ENCODE measurements around the gene GSG1L. TPM values are rescaled to one million over a fixed set of nuclear protein-coding genes. Genes with fewer than 3 reads are reported as not detected.

GSG1L gene
- 0.04 TPM for polyA plus RNA-seq (2013, experiment 1 of 2)
- 0.03 TPM for polyA plus RNA-seq (2013, experiment 2 of 2)

DNA sequence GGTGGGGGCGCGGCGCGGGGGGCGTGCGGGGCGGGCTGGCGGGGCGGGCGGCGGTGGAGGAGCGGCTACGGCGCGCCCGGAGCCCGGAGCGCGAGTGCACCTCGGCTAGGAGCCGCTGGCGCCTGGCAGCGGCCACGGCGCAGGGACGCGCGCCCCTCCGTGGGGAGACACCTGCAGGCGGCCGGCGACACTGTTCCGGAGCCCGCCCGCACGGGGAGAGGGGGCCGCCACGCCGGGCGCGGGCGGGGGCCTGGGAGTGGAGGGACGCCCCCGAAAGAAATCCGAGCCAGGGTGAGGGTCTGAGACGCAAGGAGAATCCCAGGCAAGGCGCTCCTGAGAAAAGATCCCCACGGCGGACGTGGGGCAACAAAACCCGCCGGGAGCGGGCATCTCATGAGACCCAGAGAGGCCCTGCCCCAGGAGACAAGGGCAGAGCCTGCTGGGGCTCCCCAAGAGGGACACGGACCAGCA, at the start of gene GSG1L:
Gene GSG1L (minus strand): TSS at position 124 of the 471 bp plus-strand sequence. CDS start 290 bp downstream, outside the sequence.
- Histone ChIP-seq H3K36me3 (replicated peaks in 1 of 2; ENCODE audit: control insufficient read depth in 2 of 2, insufficient read depth in 2 of 2, low read length in 2 of 2) (no peaks in the 10 kb centered on the region), H2AK5ac (ENCODE audit: low read depth, low read length) (no peak within 1 kb of the TSS), H3K79me1 (ENCODE audit: low read depth, low read length) (no peaks in the 10 kb centered on the region), H3K4me3 (ENCODE audit: low read length in 2 of 2) (peak within 1 kb of the TSS; percentile 26 to 77), H3K4me2 (ENCODE audit: insufficient read depth, low read length, poor library complexity, severe bottlenecking) (peak within 1 kb of the TSS; percentile 92), H2BK5ac (ENCODE audit: low read length) (peak within 1 kb of the TSS; percentile 35), H3K23ac (ENCODE audit: low read depth, low read length, poor library complexity) (peak within 1 kb of the TSS; percentile 18), H2BK12ac (ENCODE audit: low read length) (no peak within 1 kb of the TSS), H4K91ac (ENCODE audit: low read depth, low read length, poor library complexity) (no peak within 1 kb of the TSS), H3K27ac (replicated peaks; ENCODE audit: low read length) (no peak within 1 kb of the TSS), H2BK120ac (ENCODE audit: low read depth, low read length) (no peak within 1 kb of the TSS), H4K8ac (ENCODE audit: low read depth, low read length) (no peak within 1 kb of the TSS), H3K4me1 (ENCODE audit: control insufficient read depth in 2 of 2, insufficient read depth in 1 of 2, low read depth in 1 of 2, low read length in 2 of 2) (peaks cover 0 to 3% of the 10 kb centered on the region in 2 donors), H3K18ac (ENCODE audit: low read length) (peak within 1 kb of the TSS; percentile 9), H3K9ac (ENCODE audit: low read depth, low read length, poor library complexity) (peak within 1 kb of the TSS; percentile 67), H3K14ac (ENCODE audit: low read length) (no peak within 1 kb of the TSS), H2BK15ac (ENCODE audit: low read length) (no peak within 1 kb of the TSS), H3K9me3 (replicated peaks in 1 of 2; ENCODE audit: control insufficient read depth in 2 of 2, insufficient read depth in 1 of 2, low read depth in 1 of 2, low read length in 2 of 2) (peaks cover 0 to 2% of the 10 kb centered on the region in 2 donors), H3K4ac (ENCODE audit: low read length) (no peak within 1 kb of the TSS), H2AFZ (ENCODE audit: low read length) (peak within 1 kb of the TSS; percentile 66), H3K27me3 (ENCODE audit: control insufficient read depth in 3 of 3, insufficient read depth in 3 of 3, low read depth in 1 of 3, low read length in 3 of 3) (peaks cover 20 to 89% (median 55%) of the 10 kb centered on the region in 3 experiments)
- WGBS, 2 donors (ENCODE audit: extremely low coverage in 2 of 2, insufficient read length in 2 of 2, insufficient replicate concordance in 1 of 2): no CpG with 5 or more reads among the region's 54 CpGs
- DNase-seq (ENCODE audit: low spot score): no peak

DNA sequence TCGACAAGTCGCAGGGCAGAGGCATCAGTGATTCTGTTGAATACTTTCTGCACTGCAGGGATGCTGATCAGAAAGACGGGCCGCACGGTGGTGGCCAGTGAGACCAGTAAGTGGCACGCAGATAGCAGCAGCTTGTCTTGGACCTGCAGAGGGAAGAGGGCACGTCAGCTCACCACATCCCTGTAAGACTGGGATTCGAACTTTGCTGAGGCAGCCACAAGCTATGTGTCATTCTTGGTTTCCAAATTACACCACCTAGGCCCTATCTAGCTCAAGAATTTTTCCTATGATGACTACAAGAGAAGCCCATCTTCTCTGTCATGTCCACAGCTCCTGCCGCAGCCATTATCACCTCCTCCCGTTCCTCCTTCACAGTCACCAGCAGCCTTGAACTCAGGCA, 49.4 kb upstream of the GSG1L start:
- H3K14ac ChIP-seq (ENCODE audit: low read length): no peak overlapping the region
- H3K27me3 ChIP-seq (ENCODE audit: control insufficient read depth in 3 of 3, insufficient read depth in 3 of 3, low read depth in 1 of 3, low read length in 3 of 3): no peaks in the 10 kb centered on the region
- no peak overlapping the region for H2BK15ac ChIP-seq (ENCODE audit: low read length)
- H3K9me3 ChIP-seq (replicated peaks in 1 of 2; ENCODE audit: control insufficient read depth in 2 of 2, insufficient read depth in 1 of 2, low read depth in 1 of 2, low read length in 2 of 2): no peaks in the 10 kb centered on the region
- no peak overlapping the region for H3K4me3 ChIP-seq (ENCODE audit: low read length in 2 of 2)
- no peak for DNase-seq (ENCODE audit: low spot score)
- H3K18ac ChIP-seq (ENCODE audit: low read length): no peak overlapping the region
- peaks cover 0 to 3% of the 10 kb centered on the region in 2 donors for H3K4me1 ChIP-seq (ENCODE audit: control insufficient read depth in 2 of 2, insufficient read depth in 1 of 2, low read depth in 1 of 2, low read length in 2 of 2)
- H2BK5ac ChIP-seq (ENCODE audit: low read length): no peak overlapping the region
- H4K91ac ChIP-seq (ENCODE audit: low read depth, low read length, poor library complexity): no peak overlapping the region
- H3K36me3 ChIP-seq (replicated peaks in 1 of 2; ENCODE audit: control insufficient read depth in 2 of 2, insufficient read depth in 2 of 2, low read length in 2 of 2): peaks cover 32 to 99% of the 10 kb centered on the region in 2 donors
- no peak overlapping the region for H4K8ac ChIP-seq (ENCODE audit: low read depth, low read length)
- no peak overlapping the region for H2BK120ac ChIP-seq (ENCODE audit: low read depth, low read length)
- H3K23ac ChIP-seq (ENCODE audit: low read depth, low read length, poor library complexity): no peak overlapping the region
- no peak overlapping the region for H3K4ac ChIP-seq (ENCODE audit: low read length)
- H3K79me1 ChIP-seq (ENCODE audit: low read depth, low read length): no peaks in the 10 kb centered on the region
- WGBS, 2 donors (ENCODE audit: extremely low coverage in 2 of 2, insufficient read length in 2 of 2, insufficient replicate concordance in 1 of 2): no CpG with 5 or more reads among the region's 10 CpGs
- H3K27ac ChIP-seq (replicated peaks; ENCODE audit: low read length): no peak overlapping the region
- H3K4me2 ChIP-seq (ENCODE audit: insufficient read depth, low read length, poor library complexity, severe bottlenecking): no peak overlapping the region
- no peak overlapping the region for H2BK12ac ChIP-seq (ENCODE audit: low read length)
- no peak overlapping the region for H2AK5ac ChIP-seq (ENCODE audit: low read depth, low read length)
- no peak overlapping the region for H3K9ac ChIP-seq (ENCODE audit: low read depth, low read length, poor library complexity)
- H2AFZ ChIP-seq (ENCODE audit: low read length): no peak overlapping the region

DNA sequence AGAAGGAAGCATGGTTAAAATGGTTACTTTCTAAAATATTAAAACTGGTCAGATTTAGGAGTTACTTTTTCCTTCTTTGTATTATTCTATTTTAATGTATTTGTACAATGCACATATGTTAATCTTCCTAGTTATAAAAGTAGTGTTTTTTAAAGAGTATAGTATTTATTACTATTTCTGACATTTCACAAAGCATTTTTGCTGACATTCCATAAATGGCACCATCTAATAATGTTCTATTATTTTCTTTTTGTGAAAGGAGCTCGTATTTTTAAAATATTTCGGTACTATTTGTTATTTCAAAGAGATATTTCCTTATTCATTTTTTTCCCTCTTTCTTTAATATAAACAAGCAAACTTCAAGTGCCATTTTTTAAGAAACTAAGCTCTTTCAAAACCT, 47.5 kb upstream of the GSG1L start:
- Histone ChIP-seq H3K4me2 (ENCODE audit: insufficient read depth, low read length, poor library complexity, severe bottlenecking) (no peak overlapping the region), H3K27me3 (ENCODE audit: control insufficient read depth in 3 of 3, insufficient read depth in 3 of 3, low read depth in 1 of 3, low read length in 3 of 3) (no peaks in the 10 kb centered on the region), H3K18ac (ENCODE audit: low read length) (no peak overlapping the region), H4K8ac (ENCODE audit: low read depth, low read length) (no peak overlapping the region), H3K4ac (ENCODE audit: low read length) (no peak overlapping the region), H3K9me3 (replicated peaks in 1 of 2; ENCODE audit: control insufficient read depth in 2 of 2, insufficient read depth in 1 of 2, low read depth in 1 of 2, low read length in 2 of 2) (no peaks in the 10 kb centered on the region), H2BK120ac (ENCODE audit: low read depth, low read length) (no peak overlapping the region), H2AK5ac (ENCODE audit: low read depth, low read length) (no peak overlapping the region), H3K4me1 (ENCODE audit: control insufficient read depth in 2 of 2, insufficient read depth in 1 of 2, low read depth in 1 of 2, low read length in 2 of 2) (peaks cover 0 to 3% of the 10 kb centered on the region in 2 donors), H3K79me1 (ENCODE audit: low read depth, low read length) (no peaks in the 10 kb centered on the region), H3K27ac (replicated peaks; ENCODE audit: low read length) (no peak overlapping the region), H3K23ac (ENCODE audit: low read depth, low read length, poor library complexity) (no peak overlapping the region), H2BK5ac (ENCODE audit: low read length) (no peak overlapping the region), H3K14ac (ENCODE audit: low read length) (no peak overlapping the region), H2BK15ac (ENCODE audit: low read length) (no peak overlapping the region), H4K91ac (ENCODE audit: low read depth, low read length, poor library complexity) (no peak overlapping the region), H2AFZ (ENCODE audit: low read length) (no peak overlapping the region), H3K36me3 (replicated peaks in 1 of 2; ENCODE audit: control insufficient read depth in 2 of 2, insufficient read depth in 2 of 2, low read length in 2 of 2) (peaks cover 44 to 100% of the 10 kb centered on the region in 2 donors), H3K9ac (ENCODE audit: low read depth, low read length, poor library complexity) (no peak overlapping the region), H3K4me3 (ENCODE audit: low read length in 2 of 2) (no peak overlapping the region), H2BK12ac (ENCODE audit: low read length) (no peak overlapping the region)
- no peak for DNase-seq (ENCODE audit: low spot score)
- no CpG with 5 or more reads among the region's 2 CpGs for WGBS, 2 donors (ENCODE audit: extremely low coverage in 2 of 2, insufficient read length in 2 of 2, insufficient replicate concordance in 1 of 2)

DNA sequence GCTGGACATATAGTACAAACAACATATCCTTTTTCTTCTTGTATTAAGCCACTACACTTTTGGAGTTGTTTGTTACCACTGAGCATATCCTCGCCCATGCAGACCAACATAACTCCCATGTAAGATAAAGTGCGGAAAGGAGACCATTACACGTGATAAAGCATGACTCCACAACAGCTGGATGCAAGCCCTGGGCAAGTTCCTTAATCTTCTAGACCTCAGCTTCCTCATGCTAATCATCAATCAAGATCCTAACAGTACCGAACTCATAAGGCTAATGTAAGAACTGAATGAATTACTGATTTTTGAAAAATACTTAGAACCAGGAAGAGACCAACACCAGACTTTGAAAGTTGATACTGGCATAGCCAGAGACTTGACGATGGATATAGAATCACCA, 47.0 kb upstream of the GSG1L start:
- Histone ChIP-seq H2BK120ac (ENCODE audit: low read depth, low read length) (no peak overlapping the region), H3K4me2 (ENCODE audit: insufficient read depth, low read length, poor library complexity, severe bottlenecking) (no peak overlapping the region)
- no peak for DNase-seq (ENCODE audit: low spot score)

More for the DNA sequence above, 47.0 kb upstream of the GSG1L start:
- WGBS, 2 donors (ENCODE audit: extremely low coverage in 2 of 2, insufficient read length in 2 of 2, insufficient replicate concordance in 1 of 2): no CpG with 5 or more reads among the region's 5 CpGs
- no peak overlapping the region for H2AFZ ChIP-seq (ENCODE audit: low read length)
- peaks cover 0 to 3% of the 10 kb centered on the region in 2 donors for H3K4me1 ChIP-seq (ENCODE audit: control insufficient read depth in 2 of 2, insufficient read depth in 1 of 2, low read depth in 1 of 2, low read length in 2 of 2)
- H3K4ac ChIP-seq (ENCODE audit: low read length): no peak overlapping the region
- H2BK12ac ChIP-seq (ENCODE audit: low read length): no peak overlapping the region
- no peak overlapping the region for H2BK15ac ChIP-seq (ENCODE audit: low read length)
- H2AK5ac ChIP-seq (ENCODE audit: low read depth, low read length): no peak overlapping the region
- H3K18ac ChIP-seq (ENCODE audit: low read length): no peak overlapping the region
- no peak overlapping the region for H3K9ac ChIP-seq (ENCODE audit: low read depth, low read length, poor library complexity)
- no peak overlapping the region for H3K14ac ChIP-seq (ENCODE audit: low read length)
- no peaks in the 10 kb centered on the region for H3K27me3 ChIP-seq (ENCODE audit: control insufficient read depth in 3 of 3, insufficient read depth in 3 of 3, low read depth in 1 of 3, low read length in 3 of 3)
- no peaks in the 10 kb centered on the region for H3K9me3 ChIP-seq (replicated peaks in 1 of 2; ENCODE audit: control insufficient read depth in 2 of 2, insufficient read depth in 1 of 2, low read depth in 1 of 2, low read length in 2 of 2)
- H3K4me3 ChIP-seq (ENCODE audit: low read length in 2 of 2): no peak overlapping the region
- no peak overlapping the region for H2BK5ac ChIP-seq (ENCODE audit: low read length)
- H3K23ac ChIP-seq (ENCODE audit: low read depth, low read length, poor library complexity): no peak overlapping the region
- no peaks in the 10 kb centered on the region for H3K79me1 ChIP-seq (ENCODE audit: low read depth, low read length)
- no peak overlapping the region for H3K27ac ChIP-seq (replicated peaks; ENCODE audit: low read length)
- no peak overlapping the region for H4K91ac ChIP-seq (ENCODE audit: low read depth, low read length, poor library complexity)
- H4K8ac ChIP-seq (ENCODE audit: low read depth, low read length): no peak overlapping the region
- peaks cover 44 to 100% of the 10 kb centered on the region in 2 donors for H3K36me3 ChIP-seq (replicated peaks in 1 of 2; ENCODE audit: control insufficient read depth in 2 of 2, insufficient read depth in 2 of 2, low read length in 2 of 2)
